HL-60 (cell line): Measurements from ENCODE around the gene LINC01488.

ENCODE experiments used
- DNase-seq, 2 experiments: peaks; one replicate each; pipeline ENCODE4 v3.0.0-alpha.2; 2010 to 2020; ENCODE audit warnings: low read depth in 1 of 2, low spot score in 1 of 2
- H3K27ac ChIP-seq: fragments of 250-450 bp; sonication (Bioruptor Pico); replicated peaks from 2 replicates; pipeline ENCODE4 v1.5.1; 2020; ENCODE audit warnings: mild to moderate bottlenecking, moderate library complexity
- H3K27me3 ChIP-seq: fragments of 250-450 bp; sonication (Bioruptor Pico); 2 replicates; pipeline ENCODE4 v1.5.1; 2021; ENCODE audit warnings: mild to moderate bottlenecking, moderate library complexity; ENCODE audit not compliant: insufficient read depth, poor library complexity, severe bottlenecking
- H3K4me3 ChIP-seq: replicated peaks from 2 replicates; pipeline ENCODE4 v1.5.1; 2011; ENCODE audit warnings: mild to moderate bottlenecking, control low read depth, low read length; ENCODE audit not compliant: insufficient read depth
- CTCF ChIP-seq: IDR thresholded peaks from one replicate; pipeline ENCODE4 v1.5.1; 2011; ENCODE audit warnings: low read length, control low read depth, inconsistent platforms; ENCODE audit not compliant: insufficient read depth
- GABPA ChIP-seq: IDR thresholded peaks from 2 replicates; pipeline ENCODE4 v1.6.1; 2012; ENCODE audit warnings: low read depth
- POLR2AphosphoS5 ChIP-seq: IDR thresholded peaks from 2 replicates; pipeline ENCODE4 v1.6.1; 2012; ENCODE audit warnings: low read depth
- REST ChIP-seq: IDR thresholded peaks from 2 replicates; pipeline ENCODE4 v1.6.1; 2012; ENCODE audit warnings: low read depth; ENCODE audit not compliant: insufficient replicate concordance
- SPI1 ChIP-seq: IDR thresholded peaks from 2 replicates; pipeline ENCODE4 v1.6.1; 2012; ENCODE audit warnings: low read depth, mild to moderate bottlenecking, borderline replicate concordance

Gene LINC01488

GRCh38 chr11:69443138-69443967, 38.1 kb upstream of the LINC01488 start:
- TF ChIP-seq GABPA (no peak), SPI1 (peak; percentile 39; the same call in 1 of the 2 replicates), POLR2AphosphoS5 (peak; percentile 78; the same call in 1 of the 2 replicates), REST (no peak)
- Histone ChIP-seq H3K27me3 (no peaks in the 10 kb centered on the region), H3K4me3 (peak overlapping the region; percentile 27; the same call in 1 of the 2 replicates), H3K27ac (peak overlapping the region; percentile 96)
- peak; percentile 86 to 96 for DNase-seq

- TF ChIP-seq POLR2AphosphoS5 (no peak), SPI1 (peak; percentile 28; the same call in 1 of the 2 replicates), REST (no peak)
- Histone ChIP-seq H3K4me3 (no peak overlapping the region), H3K27me3 (no peaks in the 10 kb centered on the region), H3K27ac (peak overlapping the region; percentile 96)
- no peak for DNase-seq
Observed at GRCh38 chr11:69443968-69444364, 37.5 kb upstream of the LINC01488 start.

GRCh38 chr11:69444381-69445130, 36.9 kb upstream of the LINC01488 start:
- no peak for TF ChIP-seq REST
- no peak for TF ChIP-seq SPI1
- TF ChIP-seq GABPA: peak; percentile 63
- TF ChIP-seq CTCF: peak; percentile 60
- TF ChIP-seq POLR2AphosphoS5: peak; percentile 66
- Histone ChIP-seq H3K27me3 (no peaks in the 10 kb centered on the region), H3K27ac (peak overlapping the region; percentile 96), H3K4me3 (peak overlapping the region; percentile 39)
- peak; percentile 95 to 98 for DNase-seq
